G401 (cell line): ENCODE data around the gene DPP3. TPM values are rescaled to one million over a fixed set of nuclear protein-coding genes. Genes with fewer than 3 reads are reported as not detected.

Experiments
- DNase-seq: peaks from one replicate; pipeline ENCODE4 v3.0.0-alpha.2; 2015; ENCODE audit warnings: low spot score
- in situ Hi-C: cut with HindIII; loops from 2 replicates; pipeline ENCODE4 v1.10.0; 2016; ENCODE audit warnings: low sequenced_read_pairs, mixed read lengths
- total RNA-seq: library from RNA; depleted of rRNA; stranded (reverse); fragments of >200 nt; shearing (Covaris generic); gene quantifications from 2 replicates; pipeline ENCODE4 v1.2.3, GENCODE V29; 2014; rRNA removed

DPP3 gene
- total RNA-seq, 1 experiment from 2014 or later = 160 TPM

DNA sequence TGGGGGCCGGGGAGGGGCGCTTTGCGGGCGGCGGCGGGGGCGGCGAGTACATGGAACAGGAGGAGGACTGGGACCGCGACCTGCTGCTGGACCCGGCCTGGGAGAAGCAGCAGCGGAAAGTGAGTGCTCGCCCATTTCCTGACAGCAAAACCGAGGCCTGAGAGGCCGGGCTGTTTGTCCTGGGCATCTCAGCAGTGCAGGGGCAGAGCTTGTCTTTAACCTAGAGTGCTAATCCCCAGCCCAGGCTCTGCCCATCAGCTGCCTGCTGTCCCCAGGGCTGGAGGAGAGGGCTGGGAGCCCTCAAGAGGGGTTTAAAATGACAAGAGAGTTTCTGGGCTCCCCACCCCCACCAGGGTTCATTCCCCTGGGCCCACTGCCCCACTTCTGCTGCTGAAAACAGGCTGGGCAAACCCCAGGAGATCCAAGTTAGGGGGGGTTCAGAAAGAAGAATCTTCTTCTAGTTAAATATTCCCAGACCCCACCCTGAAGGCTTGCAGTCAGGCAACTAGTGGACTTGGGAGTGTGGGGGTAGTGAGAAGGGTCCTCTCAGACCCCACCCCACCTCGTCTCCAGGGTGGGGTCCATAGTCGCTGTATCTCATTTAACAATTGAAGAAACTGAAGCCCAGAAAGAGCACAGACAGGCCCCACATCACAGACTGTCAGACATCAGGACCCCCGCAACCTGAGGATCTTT lies 66.9 kb downstream of the DPP3 start:
- in situ Hi-C loops = no loop called here
- no peak for DNase-seq

DNA sequence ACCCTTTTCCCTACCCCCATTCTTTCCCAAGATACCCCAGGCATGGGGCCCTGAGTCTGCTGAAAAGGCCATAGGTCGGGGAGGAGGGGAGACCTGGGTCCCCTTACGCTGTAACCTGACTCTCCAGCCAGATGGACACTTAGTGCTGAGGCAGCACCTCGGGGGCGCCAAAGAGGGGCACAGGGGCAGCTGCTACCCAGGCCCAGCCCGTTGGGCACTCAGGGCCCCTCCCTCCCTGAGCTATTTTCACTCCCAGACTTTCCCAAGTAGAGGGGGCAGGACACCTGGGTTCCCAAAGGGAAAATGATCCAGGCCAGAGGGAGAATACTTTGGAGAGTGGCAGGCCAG lies 67.4 kb downstream of the DPP3 start:
- no peak for DNase-seq
- in situ Hi-C loops = no loop called here

GRCh38 chr11:66548041-66548440 lies 67.8 kb downstream of the DPP3 start:
- DNase-seq = no peak
- in situ Hi-C loops = no loop called here

DNA sequence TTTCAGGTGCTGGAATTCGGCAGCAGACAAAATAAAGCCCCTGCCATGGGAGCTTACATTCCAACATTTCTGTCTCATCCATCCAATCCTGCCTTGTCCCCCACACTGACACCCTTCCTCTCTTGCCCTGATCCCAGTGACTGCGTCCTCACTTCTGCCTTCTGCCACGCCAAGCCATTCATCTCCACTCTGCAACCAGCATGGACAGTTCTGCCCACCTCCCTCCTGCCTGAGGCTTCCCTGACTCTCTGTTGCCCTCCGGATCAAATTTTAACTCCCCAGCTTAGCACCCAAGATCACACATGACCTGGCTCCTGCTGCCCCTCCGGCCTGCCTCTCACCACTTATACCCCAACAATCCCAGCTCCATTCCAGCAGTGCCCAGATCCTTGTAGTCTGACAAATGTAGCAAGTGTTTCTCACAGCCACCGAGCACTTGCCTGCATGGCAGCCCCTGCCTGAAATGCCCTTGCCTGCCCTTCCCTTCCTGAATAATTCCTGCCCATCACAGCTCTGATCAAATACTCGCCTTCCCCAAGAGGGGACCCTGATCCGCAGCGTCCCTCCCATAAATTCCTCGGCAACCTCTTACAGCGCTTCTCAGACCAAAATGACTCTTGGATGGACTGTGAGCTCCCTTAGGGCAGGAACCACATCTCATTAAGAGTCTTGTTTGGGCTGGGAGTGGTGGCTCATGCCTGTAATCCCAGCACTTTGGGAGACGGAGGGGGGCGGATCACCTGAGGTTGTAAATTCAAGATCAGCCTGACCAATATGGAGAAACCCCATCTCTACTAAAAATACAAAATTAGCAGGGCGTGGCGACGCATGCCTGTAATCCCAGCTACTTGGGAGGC lies 68.8 kb downstream of the DPP3 start:
- DNase-seq = no peak
- in situ Hi-C loops = no loop called here

DNA sequence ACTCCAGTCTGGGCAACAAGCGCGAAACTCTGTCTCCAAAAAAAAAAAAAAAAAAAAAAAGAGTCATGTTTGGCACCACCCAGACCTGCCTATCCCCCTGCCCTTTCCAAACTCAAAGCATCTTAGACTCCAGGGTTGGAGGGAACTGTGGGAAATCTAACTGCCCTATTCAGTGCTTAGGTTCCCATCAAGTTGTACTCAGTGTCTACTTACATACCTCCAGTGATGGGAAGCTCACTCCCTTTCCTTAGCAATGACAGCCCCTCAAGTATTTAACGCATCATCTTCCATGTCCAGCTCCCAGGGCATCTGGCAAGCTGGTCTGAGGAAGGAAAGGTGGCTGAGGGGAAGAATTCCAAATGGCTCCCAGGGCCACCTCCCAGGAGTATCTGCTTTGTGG lies 69.5 kb downstream of the DPP3 start:
- in situ Hi-C loops = no loop called here

GRCh38 chr11:66550887-66551286 lies 70.7 kb downstream of the DPP3 start:
- in situ Hi-C loops = no loop called here
- DNase-seq = no peak

More for the DNA sequence above, 69.5 kb downstream of the DPP3 start:
- DNase-seq = no peak

DNA sequence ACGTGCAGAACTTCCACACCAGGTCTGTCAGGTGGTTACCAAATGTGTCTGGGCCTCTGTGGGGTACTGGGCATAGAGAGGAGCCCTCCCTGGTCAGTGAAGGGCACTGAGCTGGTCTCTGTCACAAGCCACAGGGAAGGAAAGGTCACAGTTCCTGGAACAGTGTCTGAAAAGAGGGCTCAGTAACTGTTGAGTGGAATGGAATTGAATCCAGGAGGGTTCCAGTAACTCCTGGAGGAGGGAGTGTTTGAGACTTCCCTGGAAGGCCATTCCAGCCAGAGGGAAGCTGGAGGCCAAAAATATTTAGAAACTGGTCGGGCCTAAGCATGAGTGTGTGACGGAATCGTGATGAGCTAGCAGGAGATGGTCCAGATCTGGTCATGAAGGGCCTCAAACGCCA lies 74.4 kb downstream of the DPP3 start:
- no peak for DNase-seq
- in situ Hi-C loops = no loop called here

GRCh38 chr11:66555416-66555815 lies 75.2 kb downstream of the DPP3 start:
- in situ Hi-C loops = no loop called here
- no peak for DNase-seq

- DNase-seq = no peak
- in situ Hi-C loops = no loop called here
Measured at GRCh38 chr11:66556086-66556485, 75.9 kb downstream of the DPP3 start.

- in situ Hi-C loops = no loop called here
- DNase-seq = no peak
Measured at GRCh38 chr11:66557733-66558326, 77.6 kb downstream of the DPP3 start.

Other genes starting within 250 kb of the DPP3 start
- 17.2 and 18.3 TPM in 2 replicates for gene KLC2, start 222.7 kb upstream of the DPP3 start, total RNA-seq
- gene RAB1B, start 211.8 kb upstream of the DPP3 start, total RNA-seq = 67.8 and 81.8 TPM in 2 replicates
- 4.4 and 12.4 TPM in 2 replicates for gene CNIH2, start 202.3 kb upstream of the DPP3 start, total RNA-seq
- 106 and 113 TPM in 2 replicates for gene YIF1A, start 191.3 kb upstream of the DPP3 start, total RNA-seq
- 2.8 TPM in 1 of 2 replicates, not detected in the other for gene TMEM151A, start 188.5 kb upstream of the DPP3 start, total RNA-seq
- 0.58 TPM in 1 of 2 replicates, not detected in the other for gene CD248, start 163.4 kb upstream of the DPP3 start, total RNA-seq
- gene RIN1, start 144.0 kb upstream of the DPP3 start, total RNA-seq = 34.3 and 46.6 TPM in 2 replicates
- gene BRMS1, start 135.3 kb upstream of the DPP3 start, total RNA-seq = 92.6 and 111 TPM in 2 replicates
- 22.2 and 23.7 TPM in 2 replicates for gene B4GAT1, start 132.8 kb upstream of the DPP3 start, total RNA-seq
- gene SLC29A2, start 108.7 kb upstream of the DPP3 start, total RNA-seq = 1.9 and 3.0 TPM in 2 replicates
- not detected in 2 replicates for gene NPAS4, start 59.4 kb upstream of the DPP3 start, total RNA-seq
- 129 and 148 TPM in 2 replicates for gene MRPL11, start 41.6 kb upstream of the DPP3 start, total RNA-seq
- gene PELI3, start 13.5 kb upstream of the DPP3 start, total RNA-seq = 10.2 and 13.7 TPM in 2 replicates
- gene BBS1, start 30.2 kb downstream of the DPP3 start, total RNA-seq = 42.5 and 55.8 TPM in 2 replicates
- gene ZDHHC24, start 65.6 kb downstream of the DPP3 start, total RNA-seq = 35.3 and 36.0 TPM in 2 replicates
- gene ACTN3, start 66.5 kb downstream of the DPP3 start, total RNA-seq = 32.1 and 42.0 TPM in 2 replicates
- 518 and 594 TPM in 2 replicates for gene CTSF, start 88.2 kb downstream of the DPP3 start, total RNA-seq
- gene CCDC87, start 112.6 kb downstream of the DPP3 start, total RNA-seq = 0.07 and 0.37 TPM in 2 replicates
- 181 and 230 TPM in 2 replicates for gene CCS, start 112.8 kb downstream of the DPP3 start, total RNA-seq
- gene RBM14, start 136.2 kb downstream of the DPP3 start, total RNA-seq = 47.7 and 68.8 TPM in 2 replicates
- 513 and 534 TPM in 2 replicates for gene RBM4, start 158.3 kb downstream of the DPP3 start, total RNA-seq
- gene RBM4B, start 197.5 kb downstream of the DPP3 start, total RNA-seq = 4.1 and 13.0 TPM in 2 replicates
- gene SPTBN2, start 248.8 kb downstream of the DPP3 start, total RNA-seq = 102 and 103 TPM in 2 replicates